A549 (cell line): Measurements from ENCODE around the gene COX7A2.

Source experiments
- BCL3 ChIP-seq: fragments of >200 bp; sonication (Bioruptor Twin); formaldehyde crosslinking; IDR thresholded peaks from 3 replicates; pipeline ENCODE4 v1.6.1; 2016
- CEBPB ChIP-seq, 2 experiments: fragments of >200 bp in 1 of 2; sonication (Bioruptor Twin) in 1 of 2; formaldehyde crosslinking in 1 of 2; IDR thresholded peaks; 2 replicates each; pipeline ENCODE4 v1.6.1; 2012 to 2016
- CTCF ChIP-seq: fragments of >200 bp; sonication (Bioruptor Twin); formaldehyde crosslinking; IDR thresholded peaks from 3 replicates; pipeline ENCODE4 v1.5.1; 2016
- EHF ChIP-seq: fragments of 250-450 bp; sonication (Bioruptor Pico); IDR thresholded peaks from 2 replicates; pipeline ENCODE4 v1.5.0; 2020; ENCODE audit warnings: mild to moderate bottlenecking
- JUNB ChIP-seq: fragments of >200 bp; sonication (Bioruptor Twin); formaldehyde crosslinking; IDR thresholded peaks from 2 replicates; pipeline ENCODE4 v1.6.1; 2016
- MAX ChIP-seq: IDR thresholded peaks from 2 replicates; pipeline ENCODE4 v1.6.1; 2012
- NFE2L2 ChIP-seq: fragments of 150-350 bp; conservative IDR thresholded peaks from 2 replicates; pipeline ENCODE4 v1.6.1; 2014; ENCODE audit warnings: low read length
- POLR2A ChIP-seq: IDR thresholded peaks from 2 replicates; pipeline ENCODE4 v1.6.1; 2012; ENCODE audit warnings: mild to moderate bottlenecking, low read length
- RAD21 ChIP-seq, 2 experiments: fragments of >200 bp in 1 of 2; sonication (Bioruptor Twin) in 1 of 2; formaldehyde crosslinking in 1 of 2; IDR thresholded peaks in 1 of 2; conservative IDR thresholded peaks in 1 of 2; 2 replicates in 1 of 2; 3 replicates in 1 of 2; pipeline ENCODE4 v1.6.1; 2012 to 2018; ENCODE audit warnings: inconsistent platforms in 1 of 2
- RCOR1 ChIP-seq: fragments of 150-350 bp; IDR thresholded peaks from 2 replicates; pipeline ENCODE4 v1.6.1; 2014; ENCODE audit warnings: antibody characterized with exemption, low read length, low read depth
- REST ChIP-seq: fragments of 200-600 bp; sonication (generic); IDR thresholded peaks from 2 replicates; pipeline ENCODE4 v1.6.1; 2016; ENCODE audit warnings: antibody characterized with exemption, mild to moderate bottlenecking, moderate library complexity
- USF2 ChIP-seq: fragments of 450-650 bp; IDR thresholded peaks from 2 replicates; pipeline ENCODE4 v1.6.1; 2014; ENCODE audit warnings: antibody characterized with exemption
- ZNF302 ChIP-seq: fragments of 250-450 bp; sonication (Bioruptor Pico); IDR thresholded peaks from 2 replicates; pipeline ENCODE4 v1.9.0; 2021; ENCODE audit warnings: inconsistent platforms, mild to moderate bottlenecking, moderate library complexity

GRCh38 chr6:75205776-75206575, 37.6 kb downstream of the COX7A2 start, which contains the start of gene COL12A1:
- no peak; a peak in 1 of 5 replicates for TF ChIP-seq RAD21 (conservative IDR thresholded peaks at IDR 0.05 in 1 of 2, IDR thresholded peaks at IDR 0.05 in 1 of 2)
- no peak for TF ChIP-seq CTCF
- TF ChIP-seq ZNF302 (CRISPR knock-in tag): no peak
- peak; percentile 44 to 49; a peak in 2 of 4 replicates for TF ChIP-seq CEBPB (IDR thresholded peaks at IDR 0.05)
- TF ChIP-seq POLR2A: no peak
- TF ChIP-seq NFE2L2: no peak
- TF ChIP-seq RCOR1: no peak
- TF ChIP-seq EHF (CRISPR knock-in tag): no peak
- no peak for TF ChIP-seq REST
- peak; percentile 31; the same call in 1 of the 3 replicates for TF ChIP-seq BCL3
- no peak for TF ChIP-seq MAX
- TF ChIP-seq JUNB: peak; percentile 24; the same call in 1 of the 2 replicates
- TF ChIP-seq USF2: no peak
